Astrocyte of the cerebellum (primary cell): ENCODE data around the gene SLC17A7.
"Not testable (repeated sequence)": the region's sequence is repeated elsewhere in the genome, so short reads cannot be mapped to it uniquely, and the experiment has no call there.

ENCODE experiments used
- DNase-seq: peaks from one replicate; pipeline ENCODE4 v3.0.0-alpha.2; 2011; ENCODE audit warnings: low read depth
- H3K4me3 ChIP-seq: 2 replicates; pipeline ENCODE4 v1.5.1; 2011; ENCODE audit warnings: mild to moderate bottlenecking, low read depth, low read length, moderate library complexity
- in situ Hi-C: cut with HindIII; loops from 2 replicates; pipeline ENCODE4 v1.10.0; 2017; ENCODE audit warnings: low sequenced_read_pairs
- TF ChIP-seq, protein P1 (sequence below): IDR thresholded peaks from 2 replicates; pipeline ENCODE4 v1.5.1; 2012; ENCODE audit warnings: low read length, low read depth, moderate library complexity, mild to moderate bottlenecking; ENCODE audit errors: missing control alignments

Gene SLC17A7

DNA sequence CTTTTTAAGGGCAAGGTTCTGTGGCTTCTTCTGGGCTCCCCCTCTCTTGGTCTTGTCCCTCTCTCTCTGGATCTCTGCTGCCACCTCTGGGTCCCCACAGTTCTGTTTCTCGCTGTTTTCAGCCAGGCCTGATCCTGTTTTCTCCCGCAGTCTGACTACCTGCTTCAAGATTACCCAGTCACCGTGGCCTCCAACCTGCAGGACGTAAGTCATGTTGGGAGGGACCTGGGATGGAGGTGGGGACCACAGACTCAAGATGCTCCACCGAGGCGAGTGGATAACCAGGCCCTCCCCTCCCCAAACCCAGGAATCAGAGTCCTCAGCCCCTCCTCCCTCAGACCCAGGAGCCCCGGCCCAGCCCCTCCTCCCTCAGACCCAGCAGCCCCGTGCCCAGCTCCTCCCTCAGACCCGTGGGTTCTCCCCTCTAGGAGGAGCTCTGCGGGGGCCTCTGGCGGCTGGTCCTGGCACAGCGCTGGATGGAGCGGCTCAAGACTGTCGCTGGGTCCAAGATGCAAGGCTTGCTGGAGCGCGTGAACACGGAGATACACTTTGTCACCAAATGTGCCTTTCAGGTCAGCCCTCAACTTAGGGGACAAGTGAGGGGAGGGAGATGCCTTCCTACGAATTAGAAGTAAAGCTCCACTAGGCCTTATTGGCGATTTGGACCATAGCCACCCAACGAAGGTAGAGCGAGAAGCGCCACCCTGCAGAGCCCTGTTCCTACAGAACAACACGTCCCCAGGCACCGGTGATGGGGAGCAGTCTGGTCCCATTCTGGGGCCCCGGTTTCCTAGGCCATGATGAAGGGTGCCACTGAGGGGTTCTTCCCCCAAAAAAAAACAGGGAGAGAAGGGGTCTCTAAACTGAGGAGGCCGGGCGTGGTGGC lies 34.9 kb upstream of the SLC17A7 start:
- no peak for DNase-seq
- no peak overlapping the region for H3K4me3 ChIP-seq
- TF ChIP-seq, protein P1, sequence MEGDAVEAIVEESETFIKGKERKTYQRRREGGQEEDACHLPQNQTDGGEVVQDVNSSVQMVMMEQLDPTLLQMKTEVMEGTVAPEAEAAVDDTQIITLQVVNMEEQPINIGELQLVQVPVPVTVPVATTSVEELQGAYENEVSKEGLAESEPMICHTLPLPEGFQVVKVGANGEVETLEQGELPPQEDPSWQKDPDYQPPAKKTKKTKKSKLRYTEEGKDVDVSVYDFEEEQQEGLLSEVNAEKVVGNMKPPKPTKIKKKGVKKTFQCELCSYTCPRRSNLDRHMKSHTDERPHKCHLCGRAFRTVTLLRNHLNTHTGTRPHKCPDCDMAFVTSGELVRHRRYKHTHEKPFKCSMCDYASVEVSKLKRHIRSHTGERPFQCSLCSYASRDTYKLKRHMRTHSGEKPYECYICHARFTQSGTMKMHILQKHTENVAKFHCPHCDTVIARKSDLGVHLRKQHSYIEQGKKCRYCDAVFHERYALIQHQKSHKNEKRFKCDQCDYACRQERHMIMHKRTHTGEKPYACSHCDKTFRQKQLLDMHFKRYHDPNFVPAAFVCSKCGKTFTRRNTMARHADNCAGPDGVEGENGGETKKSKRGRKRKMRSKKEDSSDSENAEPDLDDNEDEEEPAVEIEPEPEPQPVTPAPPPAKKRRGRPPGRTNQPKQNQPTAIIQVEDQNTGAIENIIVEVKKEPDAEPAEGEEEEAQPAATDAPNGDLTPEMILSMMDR: peak; percentile 70
- in situ Hi-C loops: no loop called here

DNA sequence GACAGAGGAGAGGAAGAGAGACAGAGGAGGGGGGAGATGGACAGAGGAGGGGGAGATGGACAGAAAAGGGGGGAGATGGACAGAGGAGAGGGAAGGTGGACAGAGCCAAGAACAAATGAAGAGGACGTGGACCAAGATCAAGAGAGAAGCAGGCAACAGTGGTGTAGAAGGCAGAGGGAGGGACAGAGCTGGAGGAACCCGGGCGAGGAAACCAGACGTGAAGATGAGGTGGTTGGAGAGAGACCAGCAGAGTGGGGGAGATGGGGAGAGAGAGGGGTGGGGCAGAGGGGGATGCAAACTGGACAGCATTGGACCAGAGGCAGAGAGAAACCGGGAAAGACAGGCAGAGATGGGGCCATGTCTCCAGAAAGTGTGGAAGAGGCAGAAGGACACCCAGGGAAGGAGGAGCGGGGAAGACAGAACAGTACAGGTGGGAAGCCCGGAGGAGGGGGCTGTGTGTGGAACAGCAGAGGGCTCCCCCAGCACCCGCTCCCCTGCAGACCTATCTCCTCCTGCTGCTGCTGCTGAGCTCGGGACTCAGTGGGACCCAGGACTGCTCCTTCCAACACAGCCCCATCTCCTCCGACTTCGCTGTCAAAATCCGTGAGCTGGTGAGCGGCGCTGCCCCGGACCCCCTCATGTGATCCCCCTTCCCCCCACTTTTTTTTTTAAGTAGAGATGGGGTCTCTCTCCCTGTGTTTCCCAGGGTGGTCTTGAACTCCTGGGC lies 34.0 kb upstream of the SLC17A7 start:
- no peak overlapping the region for H3K4me3 ChIP-seq
- no peak for DNase-seq
- in situ Hi-C loops: no loop called here
- TF ChIP-seq, protein P1: no peak

DNA sequence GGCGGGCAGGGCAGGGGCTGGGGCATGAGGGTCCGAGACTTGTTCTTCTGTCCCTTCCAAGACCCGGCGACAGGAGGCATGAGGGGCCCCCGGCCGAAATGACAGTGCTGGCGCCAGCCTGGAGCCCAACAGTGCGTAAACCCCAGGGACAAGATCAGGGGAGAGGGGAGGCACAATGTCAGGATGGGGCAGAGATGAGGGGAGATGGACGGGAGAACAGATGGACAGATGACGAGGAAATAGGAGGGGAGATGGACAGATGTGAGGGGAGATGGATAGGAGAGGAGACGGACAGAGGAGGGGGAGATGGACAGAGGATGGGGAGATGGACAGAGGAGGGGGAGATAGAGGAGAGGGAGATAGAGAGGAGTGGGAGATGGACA lies 33.2 kb upstream of the SLC17A7 start:
- in situ Hi-C loops: no loop called here
- TF ChIP-seq, protein P1: no peak

DNA sequence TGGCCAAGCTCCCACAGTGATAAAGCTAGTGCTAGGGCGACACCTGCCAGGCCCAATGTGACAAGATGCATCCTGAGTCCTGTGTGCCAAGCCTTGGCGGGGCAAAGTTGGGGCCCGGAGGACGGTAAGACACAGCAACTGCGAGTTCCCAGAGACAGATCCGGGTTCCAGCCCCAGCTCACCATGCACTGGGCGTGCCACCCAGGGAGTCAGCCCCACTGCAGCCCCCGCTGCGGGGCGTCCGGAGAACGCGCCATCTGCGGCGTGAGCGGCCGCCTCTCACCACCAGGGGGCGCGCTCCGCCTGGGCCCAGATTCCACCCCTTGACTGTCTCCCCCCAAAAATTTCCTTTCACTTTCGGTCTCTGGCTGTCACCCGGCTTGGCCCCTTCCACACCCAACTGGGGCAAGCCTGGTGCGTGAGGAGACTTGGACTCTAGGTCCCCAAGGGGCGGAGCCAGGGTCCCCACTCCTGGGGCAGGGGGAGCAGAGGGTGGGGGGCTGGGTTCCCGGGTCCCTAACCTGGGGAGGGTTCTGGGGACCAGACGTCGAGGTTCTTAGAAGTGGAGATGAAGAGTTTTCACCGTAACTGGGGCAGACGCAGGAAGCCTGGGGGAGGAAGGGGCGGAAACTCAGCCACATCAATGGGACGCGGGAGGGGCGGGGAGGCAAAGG lies 32.7 kb upstream of the SLC17A7 start, which contains the start of gene FLT3LG:
FLT3LG (plus strand) TSS at position 348 of the 674 bp plus-strand sequence. CDS start 425 bp downstream, outside the sequence.
- H3K4me3 ChIP-seq: peak within 1 kb of the TSS; percentile 56
- TF ChIP-seq, protein P1: peak; percentile 98
- no peak for DNase-seq
- in situ Hi-C loops: no loop called here

More for the DNA sequence above, 33.2 kb upstream of the SLC17A7 start:
- no peak for DNase-seq
- peak overlapping the region; percentile 56 for H3K4me3 ChIP-seq

DNA sequence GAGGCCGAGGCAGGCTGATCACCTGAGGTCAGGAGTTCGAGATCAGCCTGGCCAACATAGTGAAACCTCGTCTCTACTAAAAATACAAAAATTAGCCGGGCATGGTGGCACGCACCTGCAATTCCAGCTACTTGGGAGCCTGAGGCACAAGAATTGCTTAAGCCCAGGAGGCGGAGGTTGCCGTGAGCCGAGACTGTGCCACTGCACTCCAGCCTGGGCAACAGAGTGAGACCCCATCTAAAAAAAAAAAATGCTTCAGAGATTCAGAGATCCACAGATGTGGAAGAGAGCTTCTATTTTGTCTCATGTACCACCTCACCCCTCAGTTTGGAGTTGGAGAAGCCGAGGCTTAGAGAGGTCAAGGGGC lies 32.2 kb upstream of the SLC17A7 start:
- in situ Hi-C loops, DNase-seq: not testable (repeated sequence)
- H3K4me3 ChIP-seq: peak overlapping the region; percentile 56

DNA sequence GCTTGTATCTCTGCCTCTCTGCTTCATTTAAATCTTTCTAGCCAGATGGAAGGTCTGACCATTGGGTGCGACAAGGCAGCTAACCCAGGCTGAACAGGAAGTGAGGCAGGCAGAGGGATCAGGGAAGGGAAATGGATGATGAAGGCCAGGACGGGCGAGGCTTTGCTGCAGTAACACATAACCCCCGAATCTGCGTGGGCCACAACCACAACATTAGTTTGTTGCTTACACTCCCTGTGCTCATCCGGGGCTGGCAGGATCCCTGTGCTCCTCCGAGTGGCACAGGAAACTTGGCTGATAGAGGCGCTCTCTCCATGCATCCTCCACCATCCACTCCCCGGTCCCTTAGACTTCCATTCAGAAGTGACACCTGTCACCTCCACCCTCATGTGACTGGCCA lies 31.6 kb upstream of the SLC17A7 start:
- DNase-seq: no peak
- in situ Hi-C loops: no loop called here
- no peak overlapping the region for H3K4me3 ChIP-seq
- TF ChIP-seq, protein P1: no peak
